NCI-H2196 treated with DMSO at 0.1 percent for 48 hours (cell line): ENCODE data around the gene SGSM1.

Experiments
- DNase-seq: peaks from one replicate; lab custom pipeline; 2025; ENCODE audit not compliant: unreplicated experiment; lab: John Stamatoyannopoulos, UW

The SGSM1 gene

GRCh38 chr22:24975813-24976341 is 169.9 kb downstream of the SGSM1 start:
- DNase-seq, result no peak

- DNase-seq, result no peak
Measured at GRCh38 chr22:24976442-24977218, 170.6 kb downstream of the SGSM1 start.
